Kidney glomerular epithelial cell (primary cell): ENCODE measurements around the gene DOCK10.
"Not testable (repeated sequence)": the region's sequence is repeated elsewhere in the genome, so short reads cannot be mapped to it uniquely, and the experiment has no call there.

Experiments used
- DNase-seq: peaks from one replicate; lab custom pipeline; 2025; lab: John Stamatoyannopoulos, UW

The DOCK10 gene

DNA sequence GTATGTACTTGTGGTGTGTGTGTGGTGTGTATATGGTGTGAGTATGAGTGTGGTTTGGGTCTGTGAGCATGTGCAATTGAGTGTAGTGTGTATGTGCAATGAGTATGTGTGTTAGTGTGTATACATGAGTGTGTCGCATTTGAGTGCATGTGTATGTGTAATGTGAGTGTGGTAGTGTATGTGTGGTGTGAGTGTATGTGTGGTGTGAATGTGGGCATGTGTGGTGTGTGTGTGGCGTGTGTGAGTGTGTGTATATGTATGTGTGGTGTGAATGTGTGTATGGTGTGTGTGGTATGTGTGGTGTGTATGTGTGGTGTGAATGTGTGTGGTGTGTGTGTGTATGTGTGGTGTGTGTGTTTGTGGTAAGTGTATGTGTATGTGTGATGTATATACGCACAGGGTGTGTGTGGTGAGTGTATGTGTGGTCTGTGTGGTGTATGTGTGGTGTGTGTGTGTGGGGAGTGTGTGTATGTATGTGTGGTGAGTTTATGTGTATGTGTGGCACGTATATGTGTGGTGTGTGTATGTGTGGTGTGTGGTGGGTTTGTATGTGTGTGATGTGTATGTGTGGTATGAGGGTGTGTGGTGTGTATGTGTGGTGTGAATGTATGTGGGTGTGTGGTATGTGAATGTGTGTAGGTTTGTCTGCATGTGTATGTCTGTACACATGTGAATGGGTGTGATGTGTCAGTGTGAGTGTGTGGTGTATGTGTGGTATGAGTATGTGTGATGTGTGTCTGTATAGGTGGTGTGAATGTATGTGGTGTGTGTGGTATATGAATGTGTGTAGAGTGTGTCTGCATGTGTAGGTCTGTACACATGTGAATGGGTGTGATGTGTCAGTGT is 123.4 kb downstream of the DOCK10 start:
- no peak for DNase-seq

DNA sequence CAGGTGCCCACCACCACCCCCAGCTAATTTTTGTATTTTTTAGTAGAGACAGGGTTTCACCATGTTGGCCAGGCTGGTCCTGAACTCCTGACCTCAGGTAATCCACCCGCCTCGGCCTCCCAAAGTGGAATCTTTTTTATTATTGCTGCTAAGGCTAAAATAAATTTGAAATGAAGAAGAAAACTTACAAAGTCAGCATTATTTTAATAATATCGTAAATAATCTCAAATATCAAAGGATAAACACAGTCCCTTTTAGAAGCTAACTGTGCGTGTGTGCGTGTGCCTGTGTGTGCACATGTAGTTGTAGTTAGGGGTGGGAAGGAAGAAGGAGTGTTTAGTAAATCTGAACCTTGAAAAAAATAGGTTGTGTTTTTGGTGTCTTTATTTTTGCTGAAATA is 125.0 kb downstream of the DOCK10 start:
- not testable (repeated sequence) for DNase-seq

GRCh38 chr2:224915136-224915535 is 127.1 kb downstream of the DOCK10 start:
- no peak for DNase-seq

GRCh38 chr2:224910574-224910925 is 131.7 kb downstream of the DOCK10 start:
- DNase-seq: no peak

GRCh38 chr2:224909885-224910573 is 132.2 kb downstream of the DOCK10 start:
- peak; percentile 55 for DNase-seq

GRCh38 chr2:224908818-224909217 is 133.4 kb downstream of the DOCK10 start:
- DNase-seq: no peak

- no peak for DNase-seq
Measured at GRCh38 chr2:224904381-224904780, 137.9 kb downstream of the DOCK10 start.

- DNase-seq: no peak
Measured at GRCh38 chr2:224903621-224904020, 138.6 kb downstream of the DOCK10 start.

- no peak for DNase-seq
Measured at GRCh38 chr2:224901121-224901676, 141.1 kb downstream of the DOCK10 start.

GRCh38 chr2:224895377-224895776 is 146.9 kb downstream of the DOCK10 start:
- DNase-seq: no peak

GRCh38 chr2:224894356-224894755 is 147.9 kb downstream of the DOCK10 start:
- no peak for DNase-seq

GRCh38 chr2:224893848-224894247 is 148.4 kb downstream of the DOCK10 start:
- no peak for DNase-seq

DNA sequence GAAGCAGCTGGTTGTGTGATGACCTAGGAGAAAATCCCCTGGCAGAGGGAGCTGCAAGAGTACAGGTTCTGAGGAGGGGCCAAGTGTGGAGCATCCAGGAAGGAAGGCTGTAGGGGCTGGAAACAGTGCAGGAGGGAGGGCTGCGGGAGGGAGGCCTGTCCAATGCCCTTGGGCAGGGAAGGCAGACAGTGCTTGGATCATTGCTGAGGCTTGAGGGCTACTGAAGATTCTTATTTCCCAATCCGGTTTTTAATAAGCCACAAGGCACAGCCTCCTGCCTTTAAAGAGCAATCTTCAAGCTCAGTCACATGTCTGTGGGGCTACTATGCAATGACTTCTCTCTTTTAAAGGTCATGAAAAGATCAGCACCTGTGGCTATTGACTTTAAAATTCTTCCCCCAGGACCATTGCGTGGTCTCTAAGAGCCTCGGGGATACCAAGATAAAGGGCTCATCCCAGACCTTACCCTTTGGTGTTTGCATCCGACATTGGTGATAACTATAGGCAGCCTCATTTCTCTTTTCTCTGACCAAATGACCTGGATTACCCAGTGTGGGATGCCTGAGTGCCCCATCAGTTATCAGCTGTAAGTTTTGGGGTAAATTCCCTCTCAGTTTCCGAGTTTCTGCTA is 149.6 kb downstream of the DOCK10 start:
- DNase-seq: no peak

GRCh38 chr2:224890372-224890771 is 151.9 kb downstream of the DOCK10 start:
- no peak for DNase-seq

DNA sequence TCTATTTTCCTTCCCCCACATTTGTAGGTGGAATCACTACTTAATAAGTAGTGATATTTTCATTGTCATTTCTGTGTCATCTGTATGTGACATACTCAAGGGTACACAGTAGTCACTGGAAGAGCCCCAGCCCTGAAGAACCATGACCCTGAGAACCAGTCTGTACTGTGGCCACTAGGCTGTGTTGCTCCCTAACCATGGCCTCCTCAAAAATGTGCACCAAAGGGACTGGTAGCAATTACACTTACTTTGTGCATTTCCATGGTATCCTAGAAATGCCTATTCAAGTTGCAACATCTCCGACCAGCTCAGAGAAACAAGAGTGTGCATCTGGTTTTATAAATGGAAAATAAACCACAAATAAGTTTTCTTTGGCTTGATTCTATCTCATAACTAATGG is 155.1 kb downstream of the DOCK10 start:
- no peak for DNase-seq

- peak; percentile 61 for DNase-seq
Measured at GRCh38 chr2:224885836-224886547, 156.3 kb downstream of the DOCK10 start.

DNA sequence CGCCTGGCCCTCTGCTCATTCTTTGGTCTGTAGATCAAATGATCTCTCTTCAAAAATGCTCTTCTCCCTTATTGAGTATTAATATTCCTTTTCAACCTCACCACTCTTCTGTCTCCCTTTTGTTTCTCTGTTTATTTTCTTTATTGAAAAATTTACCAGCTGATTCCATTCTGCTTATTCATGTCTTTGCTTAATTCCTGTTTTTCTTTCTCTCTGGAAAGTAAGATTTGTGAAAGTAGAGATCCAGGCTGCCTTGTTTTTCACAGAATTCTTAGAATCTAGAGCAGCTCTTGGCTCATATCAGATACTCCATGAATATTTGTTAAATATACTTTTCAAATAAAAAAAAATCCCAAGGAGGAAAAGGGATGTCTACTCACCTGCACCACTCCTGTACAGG is 157.0 kb downstream of the DOCK10 start:
- no peak for DNase-seq

GRCh38 chr2:224884188-224884587 is 158.1 kb downstream of the DOCK10 start:
- DNase-seq: peak; percentile 23

DNA sequence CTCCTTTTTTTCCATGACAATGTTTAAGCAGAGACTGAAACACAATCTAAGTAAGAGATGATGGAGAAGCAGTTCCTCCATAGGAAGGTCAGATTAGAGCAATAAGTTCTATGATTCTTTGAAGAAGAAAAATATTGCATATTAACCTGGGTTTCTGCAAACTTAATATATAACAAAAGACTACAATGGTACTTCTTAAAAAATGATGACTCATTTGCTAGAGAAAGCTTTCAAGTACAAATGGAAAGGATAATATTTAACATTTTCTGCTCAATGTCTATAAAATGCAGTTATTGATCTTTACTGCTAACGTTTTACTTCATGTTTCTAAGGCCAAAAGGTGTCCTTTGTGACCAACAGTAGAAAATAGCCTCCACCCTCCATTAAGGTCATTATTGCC is 158.6 kb downstream of the DOCK10 start:
- no peak for DNase-seq

- no peak for DNase-seq
Measured at GRCh38 chr2:224883172-224883516, 159.1 kb downstream of the DOCK10 start.

GRCh38 chr2:224882291-224883171 is 159.7 kb downstream of the DOCK10 start:
- DNase-seq: peak; percentile 98
